ENCODE results near the gene B4GALNT2.
A peak's percentile ranks its signal among the peaks of the same experiment; 100 is the strongest.
"Not testable (repeated sequence)": the region's sequence is repeated elsewhere in the genome, so short reads cannot be mapped to it uniquely, and the experiment has no call there.

Gene B4GALNT2

GRCh38 chr17:49121696-49122292 is 10.8 kb upstream of the B4GALNT2 start:
- no peak for DNase-seq (ENCODE audit: low read depth)

GRCh38 chr17:49122566-49122965 is 10.0 kb upstream of the B4GALNT2 start:
- DNase-seq (ENCODE audit: low read depth), result no peak

- no peak for DNase-seq (ENCODE audit: low read depth)
These were observed 9.5 kb upstream of the B4GALNT2 start for GRCh38 chr17:49123061-49123460.

DNA sequence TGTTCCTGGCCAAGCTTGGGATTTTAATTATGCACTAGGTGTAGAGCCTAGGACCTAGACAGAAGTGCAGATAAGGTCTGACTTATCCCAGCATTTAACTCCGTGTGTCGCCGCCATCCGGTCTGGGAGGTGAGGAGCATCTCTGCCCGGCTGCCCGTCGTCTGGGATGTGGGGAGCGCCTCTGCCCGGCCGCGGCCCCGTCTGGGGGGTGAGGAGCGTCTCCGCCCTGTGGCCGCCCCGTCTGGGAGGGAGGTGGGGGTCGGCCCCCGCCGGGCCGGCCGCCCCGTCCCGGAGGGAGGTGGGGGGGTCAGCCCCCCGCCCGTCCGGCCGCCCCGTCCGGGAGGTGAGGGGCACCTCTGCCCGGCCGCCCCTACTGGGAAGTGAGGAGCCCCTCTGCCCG is 7.1 kb upstream of the B4GALNT2 start:
- DNase-seq (ENCODE audit: low read depth), result no peak

GRCh38 chr17:49126183-49126859 is 6.2 kb upstream of the B4GALNT2 start:
- DNase-seq (ENCODE audit: low read depth), result not testable (repeated sequence)

DNA sequence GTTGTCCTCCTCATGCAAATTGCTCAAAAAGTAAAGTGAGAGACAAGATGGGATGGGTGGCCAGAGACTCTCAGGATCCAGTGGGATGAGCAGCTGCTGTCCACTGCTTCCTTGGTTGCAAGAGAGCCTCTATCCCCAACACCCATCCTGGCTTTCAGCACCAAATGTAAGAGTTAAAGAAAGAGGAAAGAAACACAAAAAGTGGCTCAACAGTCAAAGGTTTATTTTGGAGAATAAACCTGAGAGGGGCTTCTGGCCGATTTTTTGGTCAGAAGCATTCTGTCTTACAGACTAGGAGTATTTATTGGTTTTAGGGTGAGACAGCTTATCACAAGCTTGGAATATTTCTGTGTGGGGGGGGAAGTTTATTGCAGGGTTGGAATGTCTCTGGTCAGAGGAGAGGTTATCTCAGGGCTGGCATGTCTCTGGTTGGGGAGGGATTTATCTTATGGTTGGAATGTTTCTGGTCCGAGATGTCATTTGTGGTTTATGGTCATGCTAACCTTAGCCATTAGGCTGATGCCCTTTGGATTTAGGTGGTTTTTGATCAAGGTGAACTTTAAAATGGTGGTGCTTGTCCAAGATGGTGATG is 3.1 kb upstream of the B4GALNT2 start:
- not testable (repeated sequence) for DNase-seq (ENCODE audit: low read depth)

- no peak for DNase-seq (ENCODE audit: low read depth)
These were observed 1.7 kb upstream of the B4GALNT2 start for GRCh38 chr17:49130891-49131290.

DNA sequence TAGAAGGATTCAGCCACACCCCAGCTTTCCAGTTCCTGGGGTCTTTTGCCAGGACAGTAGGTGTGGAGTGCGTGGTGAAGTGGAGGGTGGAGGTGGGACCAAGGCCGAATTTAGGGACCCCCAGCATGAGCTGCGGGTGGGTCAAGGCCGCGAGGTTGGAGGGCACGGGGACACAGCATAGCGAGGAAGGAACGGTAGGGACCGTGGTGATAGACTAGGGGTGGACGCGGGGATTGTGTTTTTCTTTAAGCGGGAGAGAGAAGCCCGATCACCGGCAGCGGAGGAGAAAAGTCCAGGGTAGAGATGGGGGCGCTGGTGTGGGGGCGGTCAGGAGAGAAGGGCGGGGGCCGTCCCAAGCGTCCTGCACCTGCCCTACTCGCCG is 261 bp upstream of the B4GALNT2 start:
- DNase-seq (ENCODE audit: low read depth), result no peak

DNA sequence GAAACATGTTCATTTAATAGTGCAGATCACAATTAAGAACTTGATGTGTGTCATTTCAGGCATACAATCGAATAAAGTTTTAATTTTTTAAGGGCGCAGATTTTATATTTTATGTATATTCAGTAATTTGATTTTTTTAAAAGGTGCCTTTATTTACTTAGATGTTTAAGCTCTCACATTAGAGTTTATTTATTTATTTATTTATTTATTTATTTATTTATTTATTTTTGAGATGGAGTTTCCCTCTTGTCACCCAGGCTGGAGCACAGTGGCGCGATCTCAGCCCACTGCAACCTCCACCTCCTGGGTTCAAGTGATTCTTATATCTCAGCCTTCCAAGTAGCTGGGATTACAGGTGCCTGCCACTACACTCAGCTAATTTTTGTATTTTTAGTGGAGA is 3.8 kb downstream of the B4GALNT2 start:
- DNase-seq (ENCODE audit: low read depth), result no peak

DNA sequence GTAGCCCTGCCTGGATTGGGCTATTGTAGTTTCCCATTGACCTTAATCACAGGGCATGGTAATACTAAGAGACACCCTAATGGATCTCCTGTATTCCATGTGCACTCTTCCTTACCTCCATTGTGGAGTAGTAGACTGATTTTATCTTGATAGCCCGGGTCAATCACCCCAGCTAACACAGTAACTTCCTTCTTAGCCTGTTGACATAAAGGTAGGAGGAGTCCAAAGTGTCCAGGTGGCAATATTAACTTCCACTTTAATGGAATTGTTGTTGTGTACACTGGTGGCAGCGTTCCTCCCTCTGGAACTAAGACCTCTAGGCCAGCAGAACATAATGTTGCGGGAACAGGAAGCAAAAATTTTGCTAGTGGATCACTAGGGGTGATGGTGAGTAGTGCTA is 13.1 kb downstream of the B4GALNT2 start:
- not testable (repeated sequence) for DNase-seq (ENCODE audit: low read depth)

GRCh38 chr17:49146620-49147306 is 14.2 kb downstream of the B4GALNT2 start:
- no peak for DNase-seq (ENCODE audit: low read depth)

DNA sequence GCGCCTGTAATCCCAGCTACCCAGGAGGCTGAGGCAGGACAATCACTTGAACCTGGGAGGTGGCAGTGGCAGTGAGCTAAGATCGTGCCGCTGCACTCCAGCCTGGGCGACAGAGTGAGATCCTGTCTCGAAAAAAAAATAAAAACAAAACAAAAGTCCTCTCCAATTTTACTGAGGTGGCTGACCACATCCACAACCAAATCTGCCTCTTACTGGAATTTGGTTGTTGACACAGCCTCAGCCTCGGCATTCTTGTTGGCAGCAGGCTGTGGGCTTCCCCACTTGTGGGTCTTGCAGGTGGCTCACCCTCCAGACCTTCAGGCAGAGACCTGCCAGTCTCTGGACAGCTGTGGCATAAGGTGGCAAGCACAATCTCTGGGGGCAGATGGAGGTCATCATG is 15.6 kb downstream of the B4GALNT2 start:
- no peak for DNase-seq (ENCODE audit: low read depth)

DNA sequence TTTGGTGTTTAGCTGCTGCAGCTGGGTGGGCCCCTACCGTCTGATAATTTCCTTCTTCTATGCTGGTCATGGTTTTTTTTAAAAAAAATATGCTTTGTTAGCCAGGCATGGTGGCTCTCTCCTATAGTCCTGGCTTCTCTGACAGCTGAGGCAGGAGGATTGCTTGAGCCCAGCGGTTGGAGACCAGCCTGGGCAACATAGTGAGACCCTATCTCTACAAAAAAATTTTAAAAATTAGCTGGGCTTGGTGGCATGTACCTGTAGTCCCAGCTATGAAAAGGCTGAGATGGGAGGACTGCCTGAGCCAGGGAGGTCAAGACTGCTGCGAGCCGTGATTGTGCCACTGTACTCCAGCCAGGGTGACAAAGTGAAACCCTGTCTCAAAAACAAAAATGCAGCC is 19.4 kb downstream of the B4GALNT2 start:
- DNase-seq (ENCODE audit: low read depth), result no peak

GRCh38 chr17:49156256-49156655 is 23.7 kb downstream of the B4GALNT2 start:
- DNase-seq (ENCODE audit: low read depth), result no peak

DNA sequence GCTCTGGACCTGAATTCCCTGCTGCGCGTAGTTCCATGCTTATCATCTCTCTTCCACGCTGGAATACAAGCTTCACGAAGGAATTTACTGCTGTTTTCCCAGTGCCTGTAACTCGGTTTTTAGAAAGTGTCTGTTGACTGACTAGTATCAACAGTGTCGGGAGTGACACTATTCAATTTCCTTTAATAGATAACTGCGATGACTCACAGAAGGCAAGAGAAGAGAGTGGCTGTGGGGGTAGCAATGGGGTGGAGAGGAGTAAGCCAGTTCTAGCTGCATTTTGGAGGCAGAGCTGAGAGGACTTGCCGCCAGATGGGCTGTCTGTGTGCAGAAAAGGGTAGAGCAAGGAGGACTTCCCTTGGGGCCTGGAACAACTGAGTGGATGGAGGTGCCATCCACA is 25.2 kb downstream of the B4GALNT2 start:
- no peak for DNase-seq (ENCODE audit: low read depth)

- DNase-seq (ENCODE audit: low read depth), result no peak
These were observed 30.3 kb downstream of the B4GALNT2 start for GRCh38 chr17:49162866-49163265.

GRCh38 chr17:49165143-49165542 is 32.6 kb downstream of the B4GALNT2 start:
- no peak for DNase-seq (ENCODE audit: low read depth)

GRCh38 chr17:49168706-49169105 is 36.1 kb downstream of the B4GALNT2 start:
- DNase-seq (ENCODE audit: low read depth), result no peak

- no peak for DNase-seq (ENCODE audit: low read depth)
These were observed 37.6 kb downstream of the B4GALNT2 start for GRCh38 chr17:49170216-49170615.

GRCh38 chr17:49170711-49171110 is 38.1 kb downstream of the B4GALNT2 start:
- DNase-seq (ENCODE audit: low read depth), result not testable (repeated sequence)

GRCh38 chr17:49175978-49176377 is 43.4 kb downstream of the B4GALNT2 start:
- not testable (repeated sequence) for DNase-seq (ENCODE audit: low read depth)

DNA sequence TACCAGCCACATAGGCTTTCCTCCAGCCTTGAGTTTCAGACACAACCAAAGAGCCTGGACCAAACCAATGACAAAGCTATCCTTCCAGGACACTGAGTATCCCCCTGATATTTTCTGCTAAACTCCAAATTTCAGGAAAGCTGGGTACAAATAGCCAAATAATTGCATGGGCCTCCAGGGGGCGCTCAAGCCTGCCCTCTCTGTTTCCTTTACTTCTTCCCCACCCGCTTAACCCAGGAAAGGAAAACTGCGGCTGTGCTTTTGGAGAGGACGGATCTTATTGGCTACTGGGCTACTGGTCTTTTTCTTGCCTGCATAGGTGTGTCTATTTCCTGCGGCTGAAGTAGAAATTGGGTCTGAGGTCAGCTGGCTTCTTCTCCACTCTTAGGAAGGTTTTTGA is 47.7 kb downstream of the B4GALNT2 start:
- DNase-seq (ENCODE audit: low read depth), result peak; percentile 48

DNA sequence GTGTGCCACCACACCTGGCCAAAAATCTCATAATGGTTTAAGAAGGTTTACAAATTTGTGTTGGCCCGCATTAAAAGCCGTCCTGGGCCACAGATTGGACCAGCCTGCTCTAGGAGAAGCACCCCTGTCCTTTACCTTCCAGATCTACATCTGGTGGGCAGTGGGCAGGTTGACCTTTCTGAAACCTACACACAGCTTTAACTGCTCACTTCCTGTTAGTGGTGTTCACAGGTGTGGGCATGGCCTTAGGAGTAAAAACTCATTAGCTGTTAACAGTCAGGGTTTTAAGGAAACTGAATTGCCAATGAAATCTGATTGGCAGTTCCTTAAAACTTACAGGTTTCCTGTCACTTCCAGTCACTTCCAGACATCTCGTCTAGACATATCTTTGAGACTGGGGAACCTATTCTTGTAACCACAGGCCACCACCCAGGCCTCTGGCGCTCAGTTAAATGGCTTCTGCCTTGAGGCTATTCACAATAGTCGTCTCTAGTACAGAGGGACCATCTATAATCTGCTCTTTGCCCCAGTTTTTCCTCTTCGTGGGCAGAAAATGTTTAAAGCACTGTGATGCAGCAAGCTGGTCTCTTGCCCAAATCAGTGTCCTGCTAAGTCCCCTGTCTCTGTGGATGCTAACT is 48.5 kb downstream of the B4GALNT2 start:
- DNase-seq (ENCODE audit: low read depth), result no peak

Data from activated T-cell treated with anti-CD3 and anti-CD28 coated beads for 24 hours (primary cell).